MV-4-11 (cell line): ENCODE results near the gene MICAL3.
"Not testable (repeated sequence)": the region's sequence is repeated elsewhere in the genome, so short reads cannot be mapped to it uniquely, and the experiment has no call there.

ENCODE experiments used
- DNase-seq: peaks from one replicate; lab custom pipeline; 2025; lab: John Stamatoyannopoulos, UW

Gene MICAL3

GRCh38 chr22:18032455-18033101 lies 8.2 kb upstream of the MICAL3 start:
- DNase-seq = no peak

GRCh38 chr22:18031695-18032454 lies 7.5 kb upstream of the MICAL3 start:
- no peak for DNase-seq

GRCh38 chr22:18029686-18030267 lies 5.4 kb upstream of the MICAL3 start:
- no peak for DNase-seq

- no peak for DNase-seq
Observed at GRCh38 chr22:18028817-18029527, 4.6 kb upstream of the MICAL3 start.

DNA sequence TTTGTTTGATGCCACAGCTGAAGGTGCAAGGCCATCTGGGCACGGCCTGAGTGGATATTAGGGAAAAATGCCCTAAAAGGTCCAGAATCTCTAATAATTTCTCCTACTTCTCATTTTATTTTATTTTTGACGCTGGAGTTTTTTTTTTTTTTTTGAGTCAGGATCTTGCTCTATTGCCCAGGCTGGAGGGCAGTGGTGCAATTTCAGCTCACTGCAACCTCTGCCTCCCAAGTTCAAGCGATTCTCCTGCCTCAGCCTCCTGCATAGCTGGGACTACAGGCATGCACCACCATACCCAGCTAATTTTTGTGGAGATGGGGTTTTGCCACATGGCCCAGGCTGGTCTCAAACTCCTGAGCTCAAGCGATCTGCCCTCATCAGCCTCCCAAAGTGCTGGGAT lies 1.5 kb upstream of the MICAL3 start:
- DNase-seq = not testable (repeated sequence)

GRCh38 chr22:18024956-18025720 lies 777 bp upstream of the MICAL3 start:
- no peak for DNase-seq

DNA sequence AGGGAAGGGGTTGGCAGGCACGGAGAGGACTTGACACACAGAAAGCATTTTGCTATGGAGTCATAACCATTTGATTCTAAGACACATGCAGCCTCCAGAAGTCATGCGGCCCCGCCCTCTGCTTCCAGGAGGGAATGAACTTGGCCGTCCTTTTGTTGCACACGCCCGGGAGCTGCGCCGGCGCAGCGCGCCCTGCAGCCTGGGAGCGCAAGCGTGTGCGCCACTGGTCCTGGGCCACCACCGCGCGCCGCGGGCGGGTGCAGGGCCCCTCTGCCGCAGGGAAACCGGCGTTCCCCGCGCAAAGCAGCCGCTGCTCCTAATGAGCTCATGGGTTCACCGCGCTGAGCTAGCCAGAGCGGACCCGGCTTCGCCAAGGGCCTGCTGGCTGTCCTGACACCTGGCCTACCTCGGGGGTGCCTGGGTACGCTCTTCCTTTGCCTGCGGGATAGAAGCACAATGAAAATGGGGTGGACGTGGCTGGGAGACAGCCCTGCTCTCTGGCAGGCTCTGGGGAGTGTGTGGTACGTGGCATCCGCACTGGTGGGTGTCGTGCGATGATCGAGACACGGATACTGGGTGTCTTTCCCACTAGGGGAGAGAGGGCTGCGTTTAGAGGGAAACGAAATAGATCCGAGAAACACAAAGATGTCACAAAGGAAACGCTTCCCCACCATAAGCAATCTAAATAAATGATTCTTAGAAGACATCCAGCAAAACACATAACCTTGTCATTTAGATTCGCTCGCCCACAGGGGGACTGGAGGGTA lies 669 bp downstream of the MICAL3 start:
- DNase-seq = no peak

DNA sequence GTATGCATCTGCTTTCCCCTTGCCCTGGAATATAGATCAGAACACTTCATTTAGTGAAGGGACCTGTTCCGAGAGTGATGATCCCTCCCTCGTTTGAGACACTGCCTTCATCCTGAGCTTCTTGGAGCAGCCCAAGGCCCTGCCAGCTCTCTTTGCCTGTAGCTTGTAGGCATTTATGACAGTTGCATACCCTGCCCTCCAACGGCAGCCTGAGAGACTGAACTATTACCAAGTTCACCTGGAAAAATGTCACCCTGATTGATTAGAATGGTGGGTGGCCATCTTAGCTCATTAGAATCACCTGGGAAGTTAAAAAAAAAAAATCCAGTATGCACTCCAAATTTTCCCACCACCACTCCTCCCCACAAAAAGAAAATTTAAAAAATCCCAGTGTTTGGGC lies 1.5 kb downstream of the MICAL3 start:
- DNase-seq = no peak

- no peak for DNase-seq
Observed at GRCh38 chr22:18021431-18021830, 2.9 kb downstream of the MICAL3 start.

- DNase-seq = not testable (repeated sequence)
Observed at GRCh38 chr22:18020743-18021142, 3.6 kb downstream of the MICAL3 start.

GRCh38 chr22:18013947-18014346 lies 10.4 kb downstream of the MICAL3 start:
- no peak for DNase-seq

DNA sequence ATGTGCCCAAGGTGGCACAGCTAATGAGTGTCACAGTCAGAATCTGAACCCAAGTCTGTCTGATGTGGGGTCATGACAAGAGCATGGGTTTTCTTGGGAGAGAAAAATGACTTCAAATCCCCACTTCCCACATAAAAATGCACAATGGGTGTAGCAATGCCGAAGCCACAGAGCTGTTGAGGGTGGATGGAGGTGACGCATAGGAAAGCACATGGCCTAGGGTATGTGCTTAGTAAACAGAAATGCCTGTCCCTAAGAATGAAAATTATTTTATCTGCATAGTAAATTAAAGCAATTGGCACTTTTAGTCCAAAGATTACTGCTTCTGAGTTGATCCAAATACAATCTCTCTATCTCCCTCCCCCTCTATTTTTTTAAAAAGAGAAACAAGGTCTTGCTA lies 10.9 kb downstream of the MICAL3 start:
- DNase-seq = no peak

- DNase-seq = no peak
Observed at GRCh38 chr22:18012531-18012930, 11.8 kb downstream of the MICAL3 start.

GRCh38 chr22:18010266-18010665 lies 14.1 kb downstream of the MICAL3 start:
- no peak for DNase-seq

DNA sequence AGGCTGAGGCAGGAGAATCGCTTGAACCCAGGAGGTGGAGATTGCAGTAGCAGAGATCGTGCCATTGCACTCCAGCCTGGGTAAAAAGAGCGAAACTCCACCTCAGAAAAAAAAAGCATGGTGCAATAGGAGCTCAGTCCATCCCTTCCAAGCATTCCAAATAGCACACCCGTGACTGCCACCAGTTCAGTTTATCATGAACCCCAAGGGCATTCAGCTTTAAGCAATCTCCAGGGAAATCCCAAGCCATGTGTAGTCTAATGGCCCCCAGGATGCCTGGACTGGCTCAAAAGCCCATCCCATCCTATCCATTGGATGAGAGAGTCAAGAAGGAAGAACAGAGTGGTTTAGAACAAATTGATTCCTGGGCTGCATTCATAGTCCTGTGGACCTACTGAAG lies 16.2 kb downstream of the MICAL3 start:
- no peak for DNase-seq

- DNase-seq = no peak
Observed at GRCh38 chr22:18005201-18005926, 19.0 kb downstream of the MICAL3 start.

- DNase-seq = not testable (repeated sequence)
Observed at GRCh38 chr22:18001894-18002315, 22.5 kb downstream of the MICAL3 start.

DNA sequence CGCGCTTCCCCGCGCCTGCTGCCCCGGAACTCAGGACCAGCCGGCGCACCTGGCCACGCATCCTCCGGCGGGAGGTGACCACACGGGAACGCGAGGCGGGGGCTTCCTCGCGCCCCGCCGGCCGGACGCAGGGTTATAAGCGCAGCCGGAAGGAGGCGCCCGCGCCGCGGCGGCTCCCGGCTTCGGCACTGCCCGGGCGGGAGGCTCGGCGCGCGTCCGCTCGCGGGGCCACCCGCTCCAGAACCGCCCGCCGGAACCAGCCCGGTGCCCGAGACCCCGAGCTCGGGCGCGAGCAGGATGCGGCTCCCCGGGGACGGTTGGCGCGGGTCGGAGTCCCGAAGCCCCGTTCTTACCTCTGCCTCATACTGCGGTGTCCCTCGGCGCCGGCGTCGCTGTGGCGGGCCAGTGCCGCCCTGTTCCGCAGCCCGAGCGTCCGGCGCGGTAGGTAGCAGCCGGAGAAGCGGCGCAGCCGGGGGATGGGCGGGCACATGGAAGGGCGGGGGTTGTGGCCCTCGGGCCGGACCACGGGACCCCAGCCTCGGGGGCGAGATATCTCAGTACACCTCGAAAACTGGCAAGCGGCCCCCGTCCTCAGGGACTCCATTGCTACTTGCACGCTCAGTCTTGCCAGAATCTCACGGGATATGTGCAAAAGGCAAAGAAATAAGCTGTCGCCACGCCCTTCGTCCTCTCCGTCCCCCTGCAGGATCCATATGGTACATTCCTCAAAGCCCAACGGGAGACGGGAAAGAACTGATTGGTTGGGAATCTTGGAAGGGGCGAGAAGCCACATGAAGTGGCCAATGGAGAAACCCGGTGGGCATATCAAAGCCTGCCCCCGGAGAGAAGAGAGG lies 23.1 kb downstream of the MICAL3 start:
- peak; percentile 95 for DNase-seq

DNA sequence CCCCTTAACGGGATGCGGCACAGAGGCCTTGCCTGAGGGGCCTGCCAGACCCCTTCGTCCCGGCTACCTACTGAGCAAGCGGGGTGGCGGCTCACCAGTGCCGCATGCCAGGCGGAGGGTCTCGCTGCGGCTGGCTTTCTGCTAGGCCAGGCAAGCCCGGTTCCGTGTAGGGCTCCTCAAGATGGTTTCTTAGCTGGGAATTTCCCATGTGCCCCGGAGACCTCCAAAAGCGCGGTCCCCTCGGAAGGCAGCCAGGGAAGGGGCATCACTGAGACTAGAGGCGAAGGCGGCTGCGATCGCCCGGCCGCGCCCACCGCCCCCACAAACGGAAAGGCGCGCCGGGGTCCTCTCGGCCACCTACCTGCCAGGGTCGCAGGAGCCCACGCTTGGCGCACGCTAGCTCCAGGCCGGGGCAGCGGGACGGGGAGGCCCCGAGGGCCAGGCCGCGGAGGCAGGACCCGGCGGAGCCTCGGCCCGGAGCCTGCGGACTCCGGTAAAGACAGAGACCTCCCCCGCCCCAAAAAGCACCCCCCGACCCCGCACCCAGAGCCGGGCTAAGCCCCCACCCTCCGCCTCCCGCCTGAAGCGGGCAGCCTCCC lies 23.8 kb downstream of the MICAL3 start:
- no peak for DNase-seq
